Measurements from ENCODE around the gene GOLGA1.

Gene GOLGA1

DNA sequence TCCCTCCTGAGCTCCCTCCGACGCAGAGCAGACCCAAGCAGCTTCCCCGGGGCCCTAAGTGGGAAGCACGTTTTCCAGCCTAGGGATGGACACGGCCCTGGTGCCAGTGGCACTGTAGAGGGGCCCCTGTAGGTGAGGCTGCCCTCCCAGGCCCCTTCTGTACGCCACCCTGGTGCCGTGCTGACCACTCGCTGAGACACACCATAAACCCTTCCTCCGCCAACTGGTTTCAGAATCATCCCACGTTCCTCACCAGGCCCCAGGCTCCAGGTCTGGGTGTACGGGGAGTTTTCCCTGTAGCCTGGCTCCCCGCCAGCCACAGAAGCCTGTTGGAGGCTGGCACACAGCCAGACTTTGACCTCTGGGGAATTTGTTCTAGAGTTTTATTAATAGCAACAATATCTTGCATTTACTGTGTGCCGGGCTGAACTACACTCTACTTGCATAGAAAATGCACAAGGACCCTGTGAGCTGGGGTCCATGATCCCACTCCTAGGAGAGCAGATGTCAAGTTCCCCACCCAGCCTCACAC, 105.8 kb downstream of the GOLGA1 start:
- no peak overlapping the region for H3K4me3 ChIP-seq (IDR thresholded peaks at IDR 0.05; ENCODE audit: insufficient read depth, low read depth, low read length)
- H4K20me1 ChIP-seq (ENCODE audit: insufficient read depth): no peaks in the 10 kb centered on the region
- no peaks in the 10 kb centered on the region for H3K79me2 ChIP-seq (ENCODE audit: insufficient read depth, low read depth)
- no peak overlapping the region for H2AFZ ChIP-seq (ENCODE audit: low read depth)
- H3K4me1 ChIP-seq (ENCODE audit: low read depth, poor library complexity, severe bottlenecking): no peaks in the 10 kb centered on the region
- H3K36me3 ChIP-seq (ENCODE audit: insufficient read depth): no peaks in the 10 kb centered on the region
- TF ChIP-seq, protein P1, sequence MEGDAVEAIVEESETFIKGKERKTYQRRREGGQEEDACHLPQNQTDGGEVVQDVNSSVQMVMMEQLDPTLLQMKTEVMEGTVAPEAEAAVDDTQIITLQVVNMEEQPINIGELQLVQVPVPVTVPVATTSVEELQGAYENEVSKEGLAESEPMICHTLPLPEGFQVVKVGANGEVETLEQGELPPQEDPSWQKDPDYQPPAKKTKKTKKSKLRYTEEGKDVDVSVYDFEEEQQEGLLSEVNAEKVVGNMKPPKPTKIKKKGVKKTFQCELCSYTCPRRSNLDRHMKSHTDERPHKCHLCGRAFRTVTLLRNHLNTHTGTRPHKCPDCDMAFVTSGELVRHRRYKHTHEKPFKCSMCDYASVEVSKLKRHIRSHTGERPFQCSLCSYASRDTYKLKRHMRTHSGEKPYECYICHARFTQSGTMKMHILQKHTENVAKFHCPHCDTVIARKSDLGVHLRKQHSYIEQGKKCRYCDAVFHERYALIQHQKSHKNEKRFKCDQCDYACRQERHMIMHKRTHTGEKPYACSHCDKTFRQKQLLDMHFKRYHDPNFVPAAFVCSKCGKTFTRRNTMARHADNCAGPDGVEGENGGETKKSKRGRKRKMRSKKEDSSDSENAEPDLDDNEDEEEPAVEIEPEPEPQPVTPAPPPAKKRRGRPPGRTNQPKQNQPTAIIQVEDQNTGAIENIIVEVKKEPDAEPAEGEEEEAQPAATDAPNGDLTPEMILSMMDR (conservative IDR thresholded peaks at IDR 0.05; ENCODE audit: low read depth, low read length): no peak
- no peak overlapping the region for H3K27ac ChIP-seq
- no peak overlapping the region for H3K9ac ChIP-seq
- H3K4me2 ChIP-seq: no peak overlapping the region
- H3K27me3 ChIP-seq (ENCODE audit: insufficient read depth, low read depth): no peaks in the 10 kb centered on the region

DNA sequence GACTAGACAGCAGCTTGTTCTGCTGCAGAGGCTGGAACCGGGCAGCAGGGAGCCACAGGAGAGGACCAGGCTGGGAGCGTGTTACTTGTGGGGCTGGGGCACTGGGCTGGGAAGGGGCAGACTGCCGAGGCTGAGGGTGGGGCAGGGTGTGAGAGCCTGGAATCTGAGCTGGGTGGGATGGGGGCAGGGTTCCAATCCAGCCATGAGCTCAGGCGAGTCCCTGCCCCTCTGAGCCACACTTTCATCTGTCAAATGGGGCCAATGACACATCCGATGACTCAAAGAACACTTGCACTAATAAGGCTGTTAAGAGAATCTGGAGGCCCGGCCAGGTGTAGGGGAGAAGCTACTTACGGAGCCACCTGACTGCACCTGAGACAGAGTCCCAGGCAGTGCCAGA, 106.3 kb downstream of the GOLGA1 start:
- Histone ChIP-seq H3K9ac (no peak overlapping the region), H3K4me3 (IDR thresholded peaks at IDR 0.05; ENCODE audit: insufficient read depth, low read depth, low read length) (no peak overlapping the region), H3K27ac (no peak overlapping the region), H2AFZ (ENCODE audit: low read depth) (no peak overlapping the region), H3K36me3 (ENCODE audit: insufficient read depth) (no peaks in the 10 kb centered on the region), H3K27me3 (ENCODE audit: insufficient read depth, low read depth) (no peaks in the 10 kb centered on the region), H3K79me2 (ENCODE audit: insufficient read depth, low read depth) (no peaks in the 10 kb centered on the region), H3K4me2 (no peak overlapping the region), H4K20me1 (ENCODE audit: insufficient read depth) (no peaks in the 10 kb centered on the region), H3K4me1 (ENCODE audit: low read depth, poor library complexity, severe bottlenecking) (no peaks in the 10 kb centered on the region)
- TF ChIP-seq, protein P1 (conservative IDR thresholded peaks at IDR 0.05; ENCODE audit: low read depth, low read length): no peak

DNA sequence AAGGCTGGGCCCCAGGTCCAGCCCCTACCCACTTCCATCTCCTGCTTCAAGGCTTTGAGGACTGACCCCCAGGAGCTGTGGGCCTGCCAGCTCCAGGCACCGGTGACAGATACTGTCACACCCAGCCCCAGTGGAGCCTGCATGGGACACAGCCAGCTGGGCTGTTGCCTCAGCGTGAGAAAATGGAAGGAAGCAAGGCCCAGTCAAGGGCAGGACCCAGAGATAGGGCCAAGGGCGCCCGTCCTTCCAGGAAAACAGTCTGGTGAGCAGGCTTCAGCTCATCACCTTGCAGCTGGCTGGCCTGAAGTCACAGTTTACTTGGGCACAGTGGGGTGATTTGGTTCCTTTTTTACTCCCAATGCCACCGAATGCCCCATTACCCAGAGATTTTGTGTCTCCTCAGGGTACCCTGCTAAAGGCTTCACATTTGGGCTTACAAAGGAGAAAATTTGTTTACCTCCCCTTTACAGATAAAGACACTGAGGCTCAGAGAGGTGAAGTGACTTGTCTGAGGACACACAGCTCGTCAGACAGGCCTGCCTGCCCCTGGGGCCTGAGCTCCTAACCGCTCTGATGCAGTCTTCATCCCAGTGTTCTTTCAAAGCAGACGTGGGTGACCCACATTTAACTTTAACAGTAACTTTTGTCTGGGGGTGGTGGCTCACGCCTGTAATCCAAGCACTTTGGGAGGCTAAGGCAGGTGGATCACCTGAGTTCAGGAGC, 109.1 kb downstream of the GOLGA1 start:
- Histone ChIP-seq H3K9ac (no peak overlapping the region), H3K79me2 (ENCODE audit: insufficient read depth, low read depth) (no peaks in the 10 kb centered on the region), H3K36me3 (ENCODE audit: insufficient read depth) (no peaks in the 10 kb centered on the region), H3K27me3 (ENCODE audit: insufficient read depth, low read depth) (no peaks in the 10 kb centered on the region), H3K4me3 (IDR thresholded peaks at IDR 0.05; ENCODE audit: insufficient read depth, low read depth, low read length) (no peak overlapping the region), H3K27ac (no peak overlapping the region), H3K4me2 (no peak overlapping the region), H3K4me1 (ENCODE audit: low read depth, poor library complexity, severe bottlenecking) (no peaks in the 10 kb centered on the region), H4K20me1 (ENCODE audit: insufficient read depth) (no peaks in the 10 kb centered on the region), H2AFZ (ENCODE audit: low read depth) (no peak overlapping the region)
- TF ChIP-seq, protein P1 (conservative IDR thresholded peaks at IDR 0.05; ENCODE audit: low read depth, low read length): no peak

DNA sequence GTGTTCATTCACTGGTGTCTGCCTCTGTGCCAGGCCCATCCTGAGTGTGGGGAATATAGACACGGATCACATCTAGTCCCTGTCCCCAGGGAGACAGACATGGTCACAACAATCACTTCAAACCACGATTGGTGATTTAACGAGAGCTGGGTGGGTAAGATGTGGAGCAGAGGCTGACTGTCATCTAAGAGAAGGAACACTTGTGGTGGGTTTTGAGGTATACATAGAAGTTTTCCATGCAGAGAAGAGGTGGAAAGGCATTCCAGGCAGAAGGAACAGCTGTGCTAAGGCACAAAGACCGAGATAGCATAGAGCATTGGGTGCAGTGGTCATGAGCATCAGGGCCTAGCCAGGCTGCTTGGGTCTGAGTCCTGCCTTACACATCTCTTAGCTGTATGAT, 110.3 kb downstream of the GOLGA1 start:
- no peaks in the 10 kb centered on the region for H3K36me3 ChIP-seq (ENCODE audit: insufficient read depth)
- H4K20me1 ChIP-seq (ENCODE audit: insufficient read depth): no peaks in the 10 kb centered on the region
- no peak overlapping the region for H3K4me3 ChIP-seq (IDR thresholded peaks at IDR 0.05; ENCODE audit: insufficient read depth, low read depth, low read length)
- H3K27ac ChIP-seq: no peak overlapping the region
- no peaks in the 10 kb centered on the region for H3K79me2 ChIP-seq (ENCODE audit: insufficient read depth, low read depth)
- H2AFZ ChIP-seq (ENCODE audit: low read depth): no peak overlapping the region
- no peaks in the 10 kb centered on the region for H3K27me3 ChIP-seq (ENCODE audit: insufficient read depth, low read depth)
- no peak overlapping the region for H3K9ac ChIP-seq
- H3K4me1 ChIP-seq (ENCODE audit: low read depth, poor library complexity, severe bottlenecking): no peaks in the 10 kb centered on the region
- TF ChIP-seq, protein P1 (conservative IDR thresholded peaks at IDR 0.05; ENCODE audit: low read depth, low read length): no peak
- no peak overlapping the region for H3K4me2 ChIP-seq
